Measurements from ENCODE around the gene SHROOM1. TPM values are rescaled to one million over a fixed set of nuclear protein-coding genes. Genes with fewer than 3 reads are reported as not detected.

Gene SHROOM1
- total RNA-seq, 4 donors from 2014 or later: 0.61 to 6.0 (median 2.0) TPM

DNA sequence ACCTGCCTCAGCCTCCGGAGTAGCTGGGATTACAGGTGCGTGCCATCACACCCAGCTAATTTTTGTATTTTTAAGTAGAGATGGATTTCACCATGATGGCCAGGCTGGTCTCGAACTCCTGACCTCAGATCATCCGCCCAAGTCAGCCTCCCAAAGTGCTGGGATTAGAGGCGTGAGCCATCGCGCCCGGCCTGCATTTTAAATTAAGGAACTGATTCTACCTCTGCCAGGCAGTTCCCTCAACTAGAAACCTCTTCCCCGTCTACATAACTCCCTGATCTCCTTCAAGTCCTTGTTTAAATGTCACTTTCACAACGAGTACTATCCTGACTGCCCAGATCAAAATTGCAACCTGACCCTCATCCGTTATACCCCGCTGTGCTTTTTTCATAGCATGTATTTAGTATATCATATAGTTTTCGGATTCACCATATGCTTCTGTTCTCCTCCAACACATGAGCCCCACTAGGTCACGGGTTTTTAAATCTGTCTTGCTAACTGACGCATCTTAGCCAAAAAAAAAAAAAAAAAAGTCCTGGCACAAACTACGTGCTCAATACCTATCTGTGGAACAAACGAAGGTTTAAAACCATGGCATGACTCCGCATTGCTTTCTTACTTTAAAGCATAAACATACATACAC is 18.2 kb downstream of the SHROOM1 start:
- Histone ChIP-seq H3K27ac (no peak overlapping the region), H3K4me3 (peak overlapping the region in 1 of 4 donors; percentile 43), H3K4me1 (peaks cover 0 to 10% of the 10 kb centered on the region in 2 donors), H3K9me3 (no peaks in the 10 kb centered on the region), H3K27me3 (peaks cover 29 to 43% (median 38%) of the 10 kb centered on the region in 3 donors), H3K36me3 (no peaks in the 10 kb centered on the region)
- DNase-seq (no peak), ATAC-seq (no peak)
- no peak for TF ChIP-seq POLR2A (IDR thresholded peaks at IDR 0.05)
- TF ChIP-seq, protein P1, sequence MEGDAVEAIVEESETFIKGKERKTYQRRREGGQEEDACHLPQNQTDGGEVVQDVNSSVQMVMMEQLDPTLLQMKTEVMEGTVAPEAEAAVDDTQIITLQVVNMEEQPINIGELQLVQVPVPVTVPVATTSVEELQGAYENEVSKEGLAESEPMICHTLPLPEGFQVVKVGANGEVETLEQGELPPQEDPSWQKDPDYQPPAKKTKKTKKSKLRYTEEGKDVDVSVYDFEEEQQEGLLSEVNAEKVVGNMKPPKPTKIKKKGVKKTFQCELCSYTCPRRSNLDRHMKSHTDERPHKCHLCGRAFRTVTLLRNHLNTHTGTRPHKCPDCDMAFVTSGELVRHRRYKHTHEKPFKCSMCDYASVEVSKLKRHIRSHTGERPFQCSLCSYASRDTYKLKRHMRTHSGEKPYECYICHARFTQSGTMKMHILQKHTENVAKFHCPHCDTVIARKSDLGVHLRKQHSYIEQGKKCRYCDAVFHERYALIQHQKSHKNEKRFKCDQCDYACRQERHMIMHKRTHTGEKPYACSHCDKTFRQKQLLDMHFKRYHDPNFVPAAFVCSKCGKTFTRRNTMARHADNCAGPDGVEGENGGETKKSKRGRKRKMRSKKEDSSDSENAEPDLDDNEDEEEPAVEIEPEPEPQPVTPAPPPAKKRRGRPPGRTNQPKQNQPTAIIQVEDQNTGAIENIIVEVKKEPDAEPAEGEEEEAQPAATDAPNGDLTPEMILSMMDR (IDR thresholded peaks at IDR 0.05 in 4 of 5, conservative IDR thresholded peaks at IDR 0.05 in 1 of 5): no peak
- in situ Hi-C loops (cut with MboI; ENCODE audit: low sequenced_read_pairs in 4 of 4): loop anchor here in 2 of 4 donors (25.0 kb wide), 1 partner anchor 275 kb away; the partner anchor contains the start of gene IL5 (in 2 of the 2)
- intact Hi-C loops (cut with DNase I; ENCODE audit: low total_unique reads): no loop called here

DNA sequence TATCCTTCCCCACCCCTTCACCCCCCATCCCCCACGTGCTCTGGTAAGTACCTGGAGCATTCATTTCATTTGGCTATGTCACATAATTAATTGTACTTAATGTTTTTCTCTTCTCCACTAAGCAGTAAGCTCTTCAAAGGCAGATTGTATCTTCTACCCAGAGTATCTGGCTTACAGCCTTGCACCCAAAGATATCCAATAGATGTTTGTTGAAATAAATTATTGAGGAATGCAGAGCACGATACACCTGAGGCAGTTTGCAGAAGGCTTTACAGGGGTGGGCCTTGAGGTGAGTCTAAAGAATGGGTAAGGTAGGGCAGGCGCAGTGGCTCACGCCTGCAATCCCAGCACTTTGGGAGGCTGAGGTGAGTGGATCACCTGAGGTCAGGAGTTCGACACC is 19.8 kb downstream of the SHROOM1 start:
- DNase-seq (no peak), ATAC-seq (no peak)
- TF ChIP-seq, protein P1 (IDR thresholded peaks at IDR 0.05 in 4 of 5, conservative IDR thresholded peaks at IDR 0.05 in 1 of 5): no peak
- TF ChIP-seq POLR2A (IDR thresholded peaks at IDR 0.05): no peak
- peaks cover 29 to 48% (median 38%) of the 10 kb centered on the region in 3 donors for H3K27me3 ChIP-seq
- no peaks in the 10 kb centered on the region for H3K36me3 ChIP-seq
- H3K9me3 ChIP-seq: no peaks in the 10 kb centered on the region
- intact Hi-C loops (cut with DNase I; ENCODE audit: low total_unique reads): no loop called here
- H3K4me3 ChIP-seq: no peak overlapping the region
- in situ Hi-C loops (cut with MboI; ENCODE audit: low sequenced_read_pairs in 4 of 4): loop anchor here in 2 of 4 donors (25.0 kb wide), 1 partner anchor 273 kb away; the partner anchor contains the start of gene IL5 (in 2 of the 2)
- peaks cover 0 to 10% of the 10 kb centered on the region in 2 donors for H3K4me1 ChIP-seq
- H3K27ac ChIP-seq: no peak overlapping the region

DNA sequence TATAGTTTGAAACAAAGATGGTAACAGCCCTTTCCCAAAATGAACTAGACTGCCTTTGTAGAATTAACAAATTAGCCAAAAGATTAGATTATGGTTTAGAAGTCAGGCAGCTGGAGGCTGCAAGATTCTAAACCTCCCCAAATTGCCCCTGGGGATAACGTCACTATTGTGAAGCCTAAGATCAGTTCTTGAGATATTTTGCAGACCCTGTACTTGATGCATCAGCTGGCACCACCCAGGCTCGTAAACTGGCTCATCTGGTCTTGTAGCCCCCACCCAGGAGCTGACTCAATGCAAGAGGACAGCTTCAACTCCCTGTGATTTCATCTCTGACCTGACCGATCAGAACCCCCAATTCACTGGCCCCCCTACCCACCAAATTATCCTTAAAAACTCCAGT is 21.6 kb downstream of the SHROOM1 start:
- no peak overlapping the region for H3K27ac ChIP-seq
- H3K9me3 ChIP-seq: no peaks in the 10 kb centered on the region
- in situ Hi-C loops (cut with MboI; ENCODE audit: low sequenced_read_pairs in 4 of 4) (loop anchor here in 2 of 4 donors (25.0 kb wide), 1 partner anchor 272 kb away; the partner anchor contains the start of gene IL5 (in 2 of the 2)), intact Hi-C loops (cut with DNase I; ENCODE audit: low total_unique reads) (no loop called here)
- ATAC-seq: no peak
- no peak overlapping the region for H3K4me3 ChIP-seq
- peaks cover 29 to 40% (median 34%) of the 10 kb centered on the region in 3 donors for H3K27me3 ChIP-seq
- H3K36me3 ChIP-seq: no peaks in the 10 kb centered on the region
- TF ChIP-seq POLR2A (IDR thresholded peaks at IDR 0.05): no peak
- TF ChIP-seq, protein P1 (IDR thresholded peaks at IDR 0.05 in 4 of 5, conservative IDR thresholded peaks at IDR 0.05 in 1 of 5): no peak
- DNase-seq: no peak
- H3K4me1 ChIP-seq: peaks cover 0 to 10% of the 10 kb centered on the region in 2 donors

- peaks cover 29 to 37% (median 30%) of the 10 kb centered on the region in 3 donors for H3K27me3 ChIP-seq
- H3K4me1 ChIP-seq: peaks cover 0 to 9% of the 10 kb centered on the region in 2 donors
- no peak overlapping the region for H3K27ac ChIP-seq
- intact Hi-C loops (cut with DNase I; ENCODE audit: low total_unique reads): no loop called here
- H3K9me3 ChIP-seq: no peaks in the 10 kb centered on the region
- in situ Hi-C loops (cut with MboI; ENCODE audit: low sequenced_read_pairs in 4 of 4): loop anchor here in 2 of 4 donors (25.0 kb wide), 1 partner anchor 271 kb away; the partner anchor contains the start of gene IL5 (in 2 of the 2)
- TF ChIP-seq POLR2A (IDR thresholded peaks at IDR 0.05): no peak
- TF ChIP-seq, protein P1 (IDR thresholded peaks at IDR 0.05 in 4 of 5, conservative IDR thresholded peaks at IDR 0.05 in 1 of 5): no peak
- DNase-seq (no peak), ATAC-seq (no peak)
- H3K36me3 ChIP-seq: no peaks in the 10 kb centered on the region
- no peak overlapping the region for H3K4me3 ChIP-seq
Measured at GRCh38 chr5:132808448-132808847, 22.0 kb downstream of the SHROOM1 start.

All from gastrocnemius medialis (tissue), 4 donors.